HL-60/S4 (cell line): ENCODE data around the gene MYLIP.

Experiments used
- in situ Hi-C: fragments of 300-500 bp; cut with MboI; formaldehyde crosslinking; loops from 2 replicates; pipeline ENCODE4 v1.14.3; 2022; ENCODE audit warnings: low sequenced_read_pairs

The MYLIP gene

GRCh38 chr6:16128759-16129622 lies at the start of gene MYLIP:
Gene MYLIP (plus strand): TSS chr6:16129086. CDS start chr6:16129323, 237 bp downstream.
- in situ Hi-C loops = no loop called here

GRCh38 chr6:16079354-16079753 lies 49.5 kb upstream of the MYLIP start:
- in situ Hi-C loops = no loop called here

GRCh38 chr6:16080204-16080603 lies 48.7 kb upstream of the MYLIP start:
- in situ Hi-C loops = no loop called here

- in situ Hi-C loops = no loop called here
These were observed 47.6 kb upstream of the MYLIP start for GRCh38 chr6:16081326-16081725.

- in situ Hi-C loops = no loop called here
These were observed 46.5 kb upstream of the MYLIP start for GRCh38 chr6:16082361-16082760.

- in situ Hi-C loops = no loop called here
These were observed 41.9 kb upstream of the MYLIP start for GRCh38 chr6:16086965-16087364.

- in situ Hi-C loops = no loop called here
These were observed 41.5 kb upstream of the MYLIP start for GRCh38 chr6:16087386-16087785.

- in situ Hi-C loops = no loop called here
These were observed 40.5 kb upstream of the MYLIP start for GRCh38 chr6:16088409-16088808.

GRCh38 chr6:16089232-16090062 lies 39.4 kb upstream of the MYLIP start:
- in situ Hi-C loops = no loop called here

GRCh38 chr6:16090452-16090851 lies 38.4 kb upstream of the MYLIP start:
- in situ Hi-C loops = no loop called here

- in situ Hi-C loops = no loop called here
These were observed 38.0 kb upstream of the MYLIP start for GRCh38 chr6:16090920-16091319.

GRCh38 chr6:16092140-16092539 lies 36.7 kb upstream of the MYLIP start:
- in situ Hi-C loops = no loop called here

GRCh38 chr6:16092990-16093389 lies 35.9 kb upstream of the MYLIP start:
- in situ Hi-C loops = no loop called here

- in situ Hi-C loops = no loop called here
These were observed 33.7 kb upstream of the MYLIP start for GRCh38 chr6:16095180-16095579.

GRCh38 chr6:16097382-16098171 lies 31.3 kb upstream of the MYLIP start:
- in situ Hi-C loops = no loop called here

- in situ Hi-C loops = no loop called here
These were observed 30.7 kb upstream of the MYLIP start for GRCh38 chr6:16098211-16098610.

GRCh38 chr6:16102208-16102607 lies 26.7 kb upstream of the MYLIP start:
- in situ Hi-C loops = no loop called here

- in situ Hi-C loops = no loop called here
These were observed 25.2 kb upstream of the MYLIP start for GRCh38 chr6:16103722-16104121.

GRCh38 chr6:16104624-16105433 lies 24.1 kb upstream of the MYLIP start:
- in situ Hi-C loops = no loop called here

- in situ Hi-C loops = no loop called here
These were observed 23.0 kb upstream of the MYLIP start for GRCh38 chr6:16105854-16106253.
